Activated naive CD4-positive, alpha-beta T cell treated with anti-CD3 and anti-CD28 coated beads, Interleukin-2, amount 50 U/mL, for 24 hours (primary cell): ENCODE data around the gene CHM.
A peak's percentile ranks its signal among the peaks of the same experiment; 100 is the strongest.
"Not testable (repeated sequence)": the region's sequence is repeated elsewhere in the genome, so short reads cannot be mapped to it uniquely, and the experiment has no call there.

Source experiments
- H3K27ac Mint-ChIP-seq: one replicate; pipeline ENCODE4 v1.8.0; 2021; ENCODE audit warnings: mild to moderate bottlenecking, mixed read lengths
- H3K27me3 Mint-ChIP-seq: one replicate; pipeline ENCODE4 v1.8.0; 2021; ENCODE audit warnings: mixed read lengths
- H3K36me3 Mint-ChIP-seq: one replicate; pipeline ENCODE4 v1.8.0; 2021; ENCODE audit warnings: mixed read lengths
- H3K4me1 Mint-ChIP-seq: one replicate; pipeline ENCODE4 v1.8.0; 2021; ENCODE audit warnings: mixed read lengths
- H3K4me3 Mint-ChIP-seq: one replicate; pipeline ENCODE4 v1.8.0; 2021; ENCODE audit warnings: mild to moderate bottlenecking, mixed read lengths
- H3K9me3 Mint-ChIP-seq: one replicate; pipeline ENCODE4 v1.8.0; 2021; ENCODE audit warnings: mixed read lengths

Gene CHM, protein sequence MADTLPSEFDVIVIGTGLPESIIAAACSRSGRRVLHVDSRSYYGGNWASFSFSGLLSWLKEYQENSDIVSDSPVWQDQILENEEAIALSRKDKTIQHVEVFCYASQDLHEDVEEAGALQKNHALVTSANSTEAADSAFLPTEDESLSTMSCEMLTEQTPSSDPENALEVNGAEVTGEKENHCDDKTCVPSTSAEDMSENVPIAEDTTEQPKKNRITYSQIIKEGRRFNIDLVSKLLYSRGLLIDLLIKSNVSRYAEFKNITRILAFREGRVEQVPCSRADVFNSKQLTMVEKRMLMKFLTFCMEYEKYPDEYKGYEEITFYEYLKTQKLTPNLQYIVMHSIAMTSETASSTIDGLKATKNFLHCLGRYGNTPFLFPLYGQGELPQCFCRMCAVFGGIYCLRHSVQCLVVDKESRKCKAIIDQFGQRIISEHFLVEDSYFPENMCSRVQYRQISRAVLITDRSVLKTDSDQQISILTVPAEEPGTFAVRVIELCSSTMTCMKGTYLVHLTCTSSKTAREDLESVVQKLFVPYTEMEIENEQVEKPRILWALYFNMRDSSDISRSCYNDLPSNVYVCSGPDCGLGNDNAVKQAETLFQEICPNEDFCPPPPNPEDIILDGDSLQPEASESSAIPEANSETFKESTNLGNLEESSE

DNA sequence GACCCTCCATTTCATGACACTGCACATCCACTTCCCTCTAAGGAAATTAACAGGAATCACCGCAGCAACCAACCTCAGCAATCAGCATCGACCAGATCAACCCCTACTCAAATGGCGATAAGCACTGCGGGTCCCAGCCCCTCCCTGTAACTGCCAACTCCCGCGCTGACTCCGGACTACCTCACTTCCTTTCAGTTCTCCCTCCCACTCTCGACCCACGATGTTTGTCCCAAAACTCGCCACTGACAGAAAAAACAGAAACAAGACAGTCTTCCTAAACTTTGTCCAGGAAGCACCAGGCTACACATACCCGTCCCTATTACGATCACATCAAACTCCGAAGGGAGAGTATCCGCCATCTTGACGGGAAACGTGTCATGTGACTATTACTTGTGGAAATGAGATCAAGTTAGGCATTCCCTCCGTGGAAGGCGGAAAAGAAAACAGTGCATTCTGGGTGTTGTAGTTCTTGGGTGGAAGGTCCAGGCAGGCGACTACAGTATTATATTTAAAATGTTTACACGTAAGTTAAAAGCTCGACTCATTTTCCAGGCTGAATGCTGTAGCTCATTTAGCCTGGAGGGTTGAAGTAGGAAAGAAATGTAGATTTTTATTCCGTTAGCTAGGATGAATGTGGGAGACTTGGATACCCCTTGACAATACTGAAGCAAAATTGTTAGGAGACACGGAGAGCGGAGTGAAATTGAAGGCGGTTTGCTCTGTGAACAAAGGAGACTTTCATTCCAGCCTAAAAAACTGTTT is at the start of gene CHM:
TSS of gene CHM (minus strand) at position 385 of the 762 bp plus-strand sequence. CDS start at position 359, 26 bp downstream.
- Mint-ChIP-seq H3K36me3 (no peaks in the 10 kb centered on the region), H3K27ac (no peak within 1 kb of the TSS), H3K27me3 (no peaks in the 10 kb centered on the region), H3K4me3 (peak within 1 kb of the TSS; percentile 45), H3K9me3 (no peaks in the 10 kb centered on the region), H3K4me1 (peaks cover 22% of the 10 kb centered on the region)

DNA sequence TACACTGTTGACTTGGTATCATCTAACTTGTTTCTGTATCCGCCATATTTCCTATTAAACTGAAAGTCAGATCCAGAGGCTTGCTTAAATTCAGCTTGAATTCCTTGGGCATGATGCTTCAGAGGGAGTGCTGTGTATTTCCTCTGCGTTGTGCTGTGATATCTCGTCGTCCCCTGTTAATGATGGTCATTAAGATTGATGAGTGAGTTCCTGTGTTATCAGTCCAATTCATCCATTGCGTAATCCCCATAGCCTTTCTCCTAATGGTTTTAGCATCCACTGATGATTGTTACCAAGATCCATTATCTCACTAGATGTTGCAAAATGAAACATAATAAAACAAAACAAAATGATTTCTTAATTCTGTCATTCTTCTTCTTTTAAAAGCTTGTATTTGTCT is 31.3 kb upstream of the CHM start:
- Mint-ChIP-seq H3K36me3 (no peaks in the 10 kb centered on the region), H3K27me3 (peaks cover 5% of the 10 kb centered on the region), H3K4me1 (no peaks in the 10 kb centered on the region), H3K27ac (no peak overlapping the region), H3K4me3 (no peak overlapping the region), H3K9me3 (no peaks in the 10 kb centered on the region)

DNA sequence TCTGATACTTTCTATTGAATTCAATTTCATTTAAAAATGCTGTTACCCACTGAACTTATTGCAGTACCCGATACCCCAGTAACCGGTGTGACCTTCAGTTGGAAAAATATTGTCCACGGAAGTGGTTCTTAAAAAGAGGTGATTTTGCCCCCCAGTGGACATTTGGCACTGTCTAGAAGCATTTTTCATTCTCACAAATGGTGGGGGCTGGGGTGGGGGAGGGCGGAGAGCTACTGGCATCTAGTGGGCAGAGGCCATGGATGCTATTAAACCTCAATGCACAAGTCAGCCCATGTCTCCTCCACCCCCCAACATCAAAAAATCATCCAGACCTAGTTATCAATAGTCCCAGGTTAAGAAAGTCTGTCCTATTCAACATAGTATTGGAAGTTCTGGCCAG is 19.6 kb upstream of the CHM start:
- Mint-ChIP-seq H3K27ac (no peak overlapping the region), H3K9me3 (no peaks in the 10 kb centered on the region), H3K27me3 (peaks cover 6% of the 10 kb centered on the region), H3K4me1 (no peaks in the 10 kb centered on the region), H3K36me3 (no peaks in the 10 kb centered on the region), H3K4me3 (no peak overlapping the region)

DNA sequence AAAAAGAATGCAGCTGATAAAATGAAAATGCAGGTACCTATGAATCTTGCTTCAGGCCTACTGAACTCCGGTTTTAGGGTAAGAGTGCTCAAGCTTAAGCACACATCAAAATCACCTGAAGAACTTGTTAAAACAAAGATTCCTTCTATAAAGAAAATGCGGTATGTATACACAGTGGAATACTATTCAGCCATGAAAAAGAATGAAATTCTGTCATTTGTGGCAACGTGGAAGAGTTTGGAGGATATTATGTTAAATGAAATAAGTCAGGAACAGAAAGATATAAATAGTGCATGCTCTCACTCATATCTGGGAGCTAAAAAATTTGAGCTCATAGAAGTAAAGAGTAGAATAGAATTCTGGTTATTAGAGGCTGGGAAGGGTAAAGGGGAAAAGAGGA is 14.0 kb upstream of the CHM start:
- no peaks in the 10 kb centered on the region for H3K36me3 Mint-ChIP-seq
- no peak overlapping the region for H3K27ac Mint-ChIP-seq
- no peaks in the 10 kb centered on the region for H3K9me3 Mint-ChIP-seq
- no peaks in the 10 kb centered on the region for H3K4me1 Mint-ChIP-seq
- peaks cover 10% of the 10 kb centered on the region for H3K27me3 Mint-ChIP-seq
- no peak overlapping the region for H3K4me3 Mint-ChIP-seq

DNA sequence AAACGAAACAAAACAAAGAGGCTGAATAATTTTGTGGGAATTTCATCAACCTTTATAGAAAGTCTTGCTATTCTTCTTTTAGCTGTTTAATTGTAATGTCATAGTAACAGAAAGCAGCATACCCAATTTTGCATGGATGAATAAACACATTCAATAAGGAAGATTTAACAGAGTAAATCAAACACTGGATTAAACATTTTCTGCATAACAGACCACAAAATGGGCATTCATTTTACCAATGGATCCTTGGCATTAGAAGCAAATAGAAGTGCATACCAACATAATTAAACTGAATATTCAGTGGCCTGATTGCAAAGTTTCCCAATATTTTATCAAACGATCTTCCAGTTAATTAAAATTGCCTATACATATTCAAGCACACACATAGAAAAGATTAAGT is 4.4 kb upstream of the CHM start:
- Mint-ChIP-seq H3K9me3 (no peaks in the 10 kb centered on the region), H3K27ac (no peak overlapping the region), H3K36me3 (no peaks in the 10 kb centered on the region), H3K27me3 (no peaks in the 10 kb centered on the region), H3K4me1 (peaks cover 7% of the 10 kb centered on the region), H3K4me3 (no peak overlapping the region)

DNA sequence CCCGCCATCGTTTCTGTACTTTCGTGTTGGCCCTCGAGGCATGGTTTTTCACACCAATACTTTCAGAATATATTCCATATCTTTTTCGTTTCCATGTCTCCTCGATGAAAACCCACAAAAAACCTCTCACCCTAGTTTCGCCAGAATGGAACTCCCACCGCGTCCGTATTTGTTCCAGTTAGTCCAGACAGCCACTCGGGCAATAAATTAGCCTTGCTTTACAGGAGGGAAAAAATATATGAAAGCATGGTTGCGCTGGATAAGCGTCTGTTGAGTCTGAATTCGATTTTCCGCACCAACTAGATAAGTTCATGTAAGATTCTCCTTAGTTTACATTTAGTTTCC is 550 bp upstream of the CHM start:
- Mint-ChIP-seq H3K36me3 (no peaks in the 10 kb centered on the region), H3K4me1 (peaks cover 19% of the 10 kb centered on the region), H3K27me3 (no peaks in the 10 kb centered on the region), H3K9me3 (no peaks in the 10 kb centered on the region), H3K4me3 (no peak overlapping the region), H3K27ac (no peak overlapping the region)

DNA sequence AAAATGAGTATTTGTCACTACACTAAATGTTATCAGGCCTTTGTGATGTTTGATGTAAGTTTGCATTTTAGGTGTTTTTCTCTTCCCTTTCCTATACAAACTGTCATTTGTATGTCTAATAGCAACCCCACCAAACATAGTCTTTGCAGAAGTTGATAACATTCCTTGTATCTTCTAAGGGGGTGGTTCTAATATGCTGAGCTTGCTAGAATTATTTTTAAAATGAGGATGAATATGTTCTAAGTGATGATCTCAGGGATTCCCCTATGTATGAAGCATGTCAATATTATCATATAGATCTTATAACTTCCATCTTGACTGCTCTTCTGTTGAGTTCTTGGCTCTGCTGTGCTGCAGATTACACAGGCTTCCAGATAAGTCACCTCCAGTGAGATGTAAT is 3.1 kb downstream of the CHM start:
- no peaks in the 10 kb centered on the region for H3K36me3 Mint-ChIP-seq
- H3K4me1 Mint-ChIP-seq, result peaks cover 36% of the 10 kb centered on the region
- no peak overlapping the region for H3K27ac Mint-ChIP-seq
- H3K9me3 Mint-ChIP-seq, result no peaks in the 10 kb centered on the region
- no peak overlapping the region for H3K4me3 Mint-ChIP-seq
- no peaks in the 10 kb centered on the region for H3K27me3 Mint-ChIP-seq

DNA sequence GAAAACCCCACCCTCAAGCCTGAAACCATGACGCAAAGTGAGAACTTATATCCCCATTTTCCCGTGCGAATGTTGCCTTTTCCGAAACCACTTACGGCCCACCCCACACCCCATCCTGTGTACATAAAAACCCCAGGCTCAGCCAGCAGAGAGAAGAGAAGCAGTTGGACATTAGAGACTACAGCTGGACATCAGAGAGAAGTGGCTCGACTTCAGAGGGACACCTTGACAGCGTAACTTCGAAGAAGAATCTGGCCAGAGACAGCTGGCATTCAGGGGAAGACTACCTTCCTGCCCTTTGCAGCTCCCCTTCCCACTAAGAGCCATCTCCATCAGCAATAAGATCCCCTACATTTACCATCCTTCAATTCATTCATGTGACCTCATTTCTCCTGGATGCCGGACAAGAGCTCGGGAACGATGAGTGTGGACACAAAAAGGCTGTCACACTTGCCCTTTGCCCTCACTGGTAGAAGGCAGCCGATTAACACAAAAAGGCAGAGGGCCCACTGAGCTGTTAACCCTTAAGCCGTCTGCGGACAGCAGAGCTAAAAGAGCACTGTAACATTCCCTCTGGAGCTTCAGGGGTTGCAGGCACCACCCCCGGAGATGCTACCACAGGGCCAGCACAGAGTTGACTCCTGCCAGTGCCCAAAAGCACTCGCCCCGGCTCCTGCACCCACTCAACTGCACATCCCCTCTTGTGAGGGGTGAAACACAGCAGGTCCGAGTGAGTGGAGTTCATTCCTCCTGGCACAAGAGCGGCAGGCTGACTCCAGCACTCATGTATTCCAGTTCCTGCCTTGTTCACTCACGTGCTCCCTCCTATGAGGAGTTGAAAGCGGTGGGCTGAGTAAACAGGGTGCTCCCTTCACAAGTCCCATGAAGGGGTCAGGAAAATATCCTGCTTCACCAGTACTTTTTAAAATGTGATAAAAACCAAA is 7.5 kb downstream of the CHM start:
- Mint-ChIP-seq H3K4me1 (peaks cover 44% of the 10 kb centered on the region), H3K9me3 (no peaks in the 10 kb centered on the region), H3K36me3 (peaks cover 5% of the 10 kb centered on the region), H3K27me3 (no peaks in the 10 kb centered on the region), H3K4me3 (no peak overlapping the region), H3K27ac (no peak overlapping the region)

DNA sequence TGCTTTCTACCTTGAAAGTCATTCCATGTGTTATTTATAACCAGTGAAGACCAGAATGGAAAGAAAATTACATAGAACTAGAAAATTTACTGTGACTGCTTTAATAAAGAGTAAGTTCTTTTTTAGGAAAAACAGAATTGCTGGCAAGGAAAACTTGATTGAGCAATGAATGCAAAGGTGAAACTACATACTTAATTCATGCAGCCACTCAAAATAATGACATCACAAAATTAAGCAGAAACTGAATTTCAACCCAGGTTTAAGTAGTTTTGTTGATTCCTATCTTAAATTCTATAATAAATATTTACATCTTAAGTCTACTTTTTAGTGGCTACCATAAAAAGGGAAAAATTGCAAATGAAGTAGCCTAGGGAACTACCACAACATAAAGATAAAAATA is 14.0 kb downstream of the CHM start:
- Mint-ChIP-seq H3K27me3 (no peaks in the 10 kb centered on the region), H3K4me3 (no peak overlapping the region), H3K36me3 (peaks cover 9% of the 10 kb centered on the region), H3K9me3 (no peaks in the 10 kb centered on the region), H3K27ac (no peak overlapping the region), H3K4me1 (peaks cover 34% of the 10 kb centered on the region)

DNA sequence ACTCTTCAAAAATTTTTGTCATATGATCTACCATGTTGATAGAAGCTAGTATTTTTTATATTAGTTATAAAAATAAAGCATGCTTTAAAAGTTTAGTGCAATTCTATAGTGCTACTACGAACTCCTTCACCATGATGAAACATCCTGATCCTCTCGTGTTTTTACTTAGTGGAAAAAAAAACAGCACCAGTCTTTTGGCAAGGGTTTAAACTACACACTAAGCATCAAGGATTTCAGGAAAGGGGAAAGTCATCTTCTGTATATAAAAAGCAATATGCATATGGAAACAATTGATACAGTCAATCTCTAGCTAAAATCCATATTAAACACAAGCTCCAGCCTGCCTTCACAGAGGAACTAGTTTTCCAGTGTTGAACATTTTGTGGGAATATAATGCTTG is 18.7 kb downstream of the CHM start:
- H3K9me3 Mint-ChIP-seq, result no peaks in the 10 kb centered on the region
- H3K27me3 Mint-ChIP-seq, result no peaks in the 10 kb centered on the region
- peaks cover 14% of the 10 kb centered on the region for H3K4me1 Mint-ChIP-seq
- H3K27ac Mint-ChIP-seq, result no peak overlapping the region
- H3K4me3 Mint-ChIP-seq, result no peak overlapping the region
- H3K36me3 Mint-ChIP-seq, result peaks cover 6% of the 10 kb centered on the region

DNA sequence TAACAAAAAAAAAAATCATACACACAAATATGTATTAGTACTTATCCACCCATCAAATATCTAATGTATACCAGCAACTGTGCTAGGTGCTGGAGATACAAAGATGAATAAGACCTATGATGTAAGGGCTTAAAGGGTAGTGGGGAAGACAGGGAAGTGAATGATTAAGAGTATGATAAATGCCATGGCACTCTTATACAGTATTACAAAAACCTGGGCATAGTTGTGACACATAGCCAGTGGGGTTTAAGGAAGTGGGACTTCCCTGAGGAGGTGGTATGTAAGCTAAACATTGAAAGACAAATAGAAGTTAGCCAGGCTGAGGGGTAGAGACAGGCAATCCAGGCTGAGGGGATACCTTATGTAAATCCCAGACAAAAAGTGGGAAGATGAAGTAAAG is 23.5 kb downstream of the CHM start:
- peaks cover 4% of the 10 kb centered on the region for H3K36me3 Mint-ChIP-seq
- H3K4me1 Mint-ChIP-seq, result peaks cover 20% of the 10 kb centered on the region
- no peak overlapping the region for H3K27ac Mint-ChIP-seq

DNA sequence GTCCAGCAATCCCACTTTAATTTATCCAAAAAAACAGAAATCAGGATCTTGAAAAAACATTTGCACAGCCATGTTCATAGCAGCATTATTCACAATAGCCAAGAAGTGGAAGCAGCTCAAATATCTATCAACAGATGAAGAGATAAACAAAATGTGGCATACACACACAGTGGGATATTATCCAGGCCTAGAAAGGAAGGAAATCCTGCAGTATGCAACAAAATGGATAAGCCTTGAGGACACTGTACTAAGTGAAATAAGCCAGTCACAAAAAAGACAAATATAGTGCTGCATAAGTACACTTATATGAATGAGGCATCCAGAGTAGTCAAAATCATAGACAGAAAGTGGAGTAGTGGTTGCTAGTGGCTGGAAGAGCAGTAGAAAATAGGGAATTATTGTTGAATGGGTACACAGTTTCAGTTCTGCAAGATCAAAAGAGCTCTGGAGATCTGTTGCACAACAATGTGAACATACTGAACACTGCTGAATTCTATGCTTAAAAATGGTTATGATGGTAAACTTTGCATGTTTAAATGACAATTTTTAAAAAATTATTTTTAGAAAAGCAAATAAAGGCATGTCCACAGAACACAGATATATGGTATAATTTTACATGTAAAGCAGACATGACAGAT is 25.6 kb downstream of the CHM start:
- Mint-ChIP-seq H3K27ac (no peak overlapping the region), H3K9me3 (no peaks in the 10 kb centered on the region), H3K27me3 (no peaks in the 10 kb centered on the region), H3K4me3 (no peak overlapping the region), H3K4me1 (peaks cover 24% of the 10 kb centered on the region), H3K36me3 (peaks cover 11% of the 10 kb centered on the region)

More for the DNA sequence above, 23.5 kb downstream of the CHM start:
- H3K9me3 Mint-ChIP-seq, result no peaks in the 10 kb centered on the region
- no peak overlapping the region for H3K4me3 Mint-ChIP-seq
- H3K27me3 Mint-ChIP-seq, result no peaks in the 10 kb centered on the region

DNA sequence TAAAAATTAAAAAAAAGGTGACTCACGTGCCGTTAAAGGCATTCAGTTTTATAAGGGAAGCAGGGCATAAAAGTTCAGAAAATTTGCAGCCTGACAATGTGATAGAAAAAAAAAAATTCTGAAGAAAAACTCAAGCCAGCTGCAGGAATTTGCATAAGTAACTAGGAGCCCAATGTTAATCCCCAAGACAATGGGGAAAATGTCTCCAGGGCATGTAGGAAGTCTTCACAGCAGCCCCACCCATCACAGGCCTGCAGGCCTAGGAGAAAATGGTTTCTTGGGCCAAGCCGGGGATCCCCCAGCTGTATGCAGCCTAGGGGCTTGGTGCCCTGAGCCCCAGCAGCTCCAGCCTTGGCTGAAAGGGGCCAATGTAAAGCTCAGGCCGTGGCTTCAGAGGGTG is 31.2 kb downstream of the CHM start:
- H3K9me3 Mint-ChIP-seq, result no peaks in the 10 kb centered on the region
- no peaks in the 10 kb centered on the region for H3K27me3 Mint-ChIP-seq
- H3K36me3 Mint-ChIP-seq, result peaks cover 17% of the 10 kb centered on the region
- peaks cover 41% of the 10 kb centered on the region for H3K4me1 Mint-ChIP-seq
- no peak overlapping the region for H3K4me3 Mint-ChIP-seq
- H3K27ac Mint-ChIP-seq, result no peak overlapping the region

DNA sequence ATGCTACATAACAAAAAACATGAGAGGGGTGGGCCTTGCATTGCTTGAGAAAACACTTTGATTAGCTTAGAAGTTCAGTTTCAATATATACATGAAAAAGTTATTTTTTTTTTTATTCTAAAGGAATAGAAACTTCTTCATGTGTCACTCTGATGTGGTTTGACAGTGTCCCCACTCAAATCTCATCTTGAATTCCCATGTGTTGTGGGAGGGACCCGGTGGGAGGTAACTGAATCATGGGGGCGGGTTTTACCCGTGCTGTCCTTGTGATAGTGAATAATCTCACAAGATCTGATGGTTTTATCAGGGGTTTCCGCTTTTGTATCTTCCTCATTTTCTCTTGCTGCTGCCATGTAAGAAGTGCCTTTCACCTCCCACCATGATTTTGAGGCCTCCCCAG is 32.4 kb downstream of the CHM start:
- H3K4me3 Mint-ChIP-seq, H3K9me3 Mint-ChIP-seq, H3K27me3 Mint-ChIP-seq: not testable (repeated sequence)
- Mint-ChIP-seq H3K27ac (peak overlapping the region; percentile 35), H3K4me1 (peaks cover 43% of the 10 kb centered on the region), H3K36me3 (peaks cover 17% of the 10 kb centered on the region)

DNA sequence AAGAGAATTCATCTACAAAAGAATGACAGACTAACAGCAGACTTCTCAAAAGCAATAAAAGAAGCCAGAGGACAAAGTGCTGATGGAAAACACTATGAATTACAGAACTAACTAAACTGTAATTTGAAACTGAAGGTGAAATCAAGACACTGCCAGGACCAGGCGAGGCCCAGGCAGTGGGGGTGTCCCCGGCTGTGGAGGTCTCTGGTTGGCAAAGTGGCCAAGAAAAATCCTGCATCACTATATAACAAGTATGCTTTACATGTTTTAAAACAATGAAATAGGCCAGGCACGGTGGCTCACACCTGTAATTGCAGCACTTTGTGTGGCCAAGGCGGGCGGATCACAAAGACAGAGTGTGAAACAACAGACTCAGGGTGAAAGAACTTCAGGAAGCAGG is 32.9 kb downstream of the CHM start:
- Mint-ChIP-seq H3K4me3 (no peak overlapping the region), H3K27me3 (no peaks in the 10 kb centered on the region), H3K9me3 (no peaks in the 10 kb centered on the region), H3K4me1 (peaks cover 38% of the 10 kb centered on the region), H3K27ac (no peak overlapping the region), H3K36me3 (peaks cover 18% of the 10 kb centered on the region)
